GM19438 (cell line): ENCODE results near the gene TRIM46.

Source experiments
- ATAC-seq: cut with Tn5 transposase; IDR thresholded peaks from one replicate; pipeline ENCODE4 v1.9.1; 2021; ENCODE audit warnings: low read depth; ENCODE audit not compliant: unreplicated experiment

TRIM46 gene

GRCh38 chr1:155173478-155174323 is at the start of gene TRIM46:
Gene TRIM46, plus strand, starts transcription at chr1:155173849. Its CDS starts 118 bp downstream, at chr1:155173967.
- peak; percentile 9 for ATAC-seq

GRCh38 chr1:155124503-155125463 is 48.9 kb upstream of the TRIM46 start:
- no peak for ATAC-seq

GRCh38 chr1:155125511-155125945 is 48.1 kb upstream of the TRIM46 start:
- ATAC-seq = no peak

- ATAC-seq = no peak
Observed at GRCh38 chr1:155125946-155126555, 47.6 kb upstream of the TRIM46 start.

GRCh38 chr1:155126556-155127104 is 47.0 kb upstream of the TRIM46 start:
- no peak for ATAC-seq

- no peak for ATAC-seq
Observed at GRCh38 chr1:155127105-155127966, 46.3 kb upstream of the TRIM46 start, which contains the start of gene EFNA1. Gene EFNA1, plus strand, starts transcription at chr1:155127876. Its CDS starts 102 bp downstream, at chr1:155127978.

GRCh38 chr1:155127967-155128754 is 45.5 kb upstream of the TRIM46 start:
- ATAC-seq = no peak

GRCh38 chr1:155128755-155129473 is 44.7 kb upstream of the TRIM46 start:
- no peak for ATAC-seq

- no peak for ATAC-seq
Observed at GRCh38 chr1:155130272-155131006, 43.2 kb upstream of the TRIM46 start.

- no peak for ATAC-seq
Observed at GRCh38 chr1:155131285-155131684, 42.4 kb upstream of the TRIM46 start.

- ATAC-seq = no peak
Observed at GRCh38 chr1:155131856-155132255, 41.8 kb upstream of the TRIM46 start.

- no peak for ATAC-seq
Observed at GRCh38 chr1:155133799-155134281, 39.8 kb upstream of the TRIM46 start.

- no peak for ATAC-seq
Observed at GRCh38 chr1:155134322-155134721, 39.3 kb upstream of the TRIM46 start.

- no peak for ATAC-seq
Observed at GRCh38 chr1:155134880-155135414, 38.7 kb upstream of the TRIM46 start.

- ATAC-seq = peak; percentile 72
Observed at GRCh38 chr1:155135415-155136028, 38.1 kb upstream of the TRIM46 start, which contains the start of gene SLC50A1. Gene SLC50A1, plus strand, starts transcription at chr1:155135852. Its CDS starts 60 bp downstream, at chr1:155135912.

GRCh38 chr1:155136748-155137147 is 36.9 kb upstream of the TRIM46 start:
- ATAC-seq = no peak
